Urinary bladder (tissue), 4 donors: ENCODE results near the gene KRTAP10-8. TPM values are rescaled to one million over a fixed set of nuclear protein-coding genes. Genes with fewer than 3 reads are reported as not detected.

Source experiments
- DNase-seq: peaks from one replicate; pipeline ENCODE4 v3.0.0-alpha.2; 2015; ENCODE audit errors: extremely low spot score
- H3K27ac ChIP-seq: one replicate; pipeline ENCODE4 v1.5.1; 2013; ENCODE audit warnings: low read depth, mild to moderate bottlenecking, moderate library complexity
- H3K36me3 ChIP-seq: one replicate; pipeline ENCODE4 v1.6.1; 2013; ENCODE audit warnings: mild to moderate bottlenecking, moderate library complexity; ENCODE audit not compliant: insufficient read depth
- H3K4me1 ChIP-seq: one replicate; pipeline ENCODE4 v1.6.1; 2013; ENCODE audit warnings: mild to moderate bottlenecking, moderate library complexity; ENCODE audit not compliant: insufficient read depth
- H3K4me3 ChIP-seq: one replicate; pipeline ENCODE4 v1.5.1; 2013; ENCODE audit warnings: low read depth, low read length
- WGBS: extraction: QIAGEN DNeasy Blood & Tissue Kit; methylation state at CpG from one replicate; pipeline ENCODE4 v1.1.7; 2013; 5-methylcytosine and 5-hydroxymethylcytosine counted together
- polyA plus RNA-seq: library from polyadenylated mRNA; stranded (reverse); fragments of 200-250 nt; gene quantifications from one replicate; pipeline ENCODE4 v1.2.3, GENCODE V29; 2013
- total RNA-seq: library from RNA; depleted of rRNA; stranded (reverse); fragments of >200 nt; gene quantifications from one replicate; pipeline ENCODE4 v1.2.3, GENCODE V29; 2014
- donor health status: healthy with polysubstance abuse.
- donor health status: healthy.

The KRTAP10-8 gene
- total RNA-seq (not detected), polyA plus RNA-seq (not detected)

- no peak within 1 kb of the TSS for H3K27ac ChIP-seq
- no peak for DNase-seq
- H3K36me3 ChIP-seq, result no peaks in the 10 kb centered on the region
- 87% methylated on average over 8 of the region's 8 CpGs for WGBS
- no peak within 1 kb of the TSS for H3K4me3 ChIP-seq
- no peaks in the 10 kb centered on the region for H3K4me1 ChIP-seq
Measured at GRCh38 chr21:44612029-44612486, at the start of gene KRTAP10-8. Gene KRTAP10-8 (plus strand): TSS chr21:44612079. CDS start chr21:44612101, 22 bp downstream.

GRCh38 chr21:44564099-44564498 lies 47.8 kb upstream of the KRTAP10-8 start:
- no peak for DNase-seq
- Histone ChIP-seq H3K27ac (no peak overlapping the region), H3K36me3 (no peaks in the 10 kb centered on the region), H3K4me1 (no peaks in the 10 kb centered on the region), H3K4me3 (no peak overlapping the region)
- WGBS, result 92% methylated on average over 1 of the region's 1 CpG

GRCh38 chr21:44564886-44565598 lies 46.8 kb upstream of the KRTAP10-8 start:
- Histone ChIP-seq H3K4me3 (no peak overlapping the region), H3K27ac (no peak overlapping the region), H3K4me1 (no peaks in the 10 kb centered on the region), H3K36me3 (no peaks in the 10 kb centered on the region)
- no peak for DNase-seq
- WGBS, result 37% methylated on average over 1 of the region's 1 CpG

GRCh38 chr21:44566403-44566802 lies 45.5 kb upstream of the KRTAP10-8 start:
- no peak for DNase-seq
- no peak overlapping the region for H3K27ac ChIP-seq
- no peaks in the 10 kb centered on the region for H3K4me1 ChIP-seq
- 66% methylated on average over 1 of the region's 1 CpG for WGBS
- H3K4me3 ChIP-seq, result no peak overlapping the region
- H3K36me3 ChIP-seq, result no peaks in the 10 kb centered on the region

GRCh38 chr21:44567481-44568171 lies 44.3 kb upstream of the KRTAP10-8 start:
- no peaks in the 10 kb centered on the region for H3K4me1 ChIP-seq
- no peaks in the 10 kb centered on the region for H3K36me3 ChIP-seq
- 91% methylated on average over 18 of the region's 18 CpGs for WGBS
- H3K27ac ChIP-seq, result no peak overlapping the region
- DNase-seq, result no peak
- H3K4me3 ChIP-seq, result no peak overlapping the region

- no peak overlapping the region for H3K27ac ChIP-seq
- DNase-seq, result no peak
- no peak overlapping the region for H3K4me3 ChIP-seq
- 79% methylated on average over 12 of the region's 12 CpGs for WGBS
- no peaks in the 10 kb centered on the region for H3K4me1 ChIP-seq
- H3K36me3 ChIP-seq, result no peaks in the 10 kb centered on the region
Measured at GRCh38 chr21:44568261-44568660, 43.6 kb upstream of the KRTAP10-8 start.

- DNase-seq, result no peak
Measured at GRCh38 chr21:44568667-44569556, 43.0 kb upstream of the KRTAP10-8 start.

GRCh38 chr21:44569861-44570517 lies 41.9 kb upstream of the KRTAP10-8 start:
- DNase-seq, result no peak
- Histone ChIP-seq H3K36me3 (no peaks in the 10 kb centered on the region), H3K4me1 (no peaks in the 10 kb centered on the region), H3K4me3 (no peak overlapping the region), H3K27ac (no peak overlapping the region)
- 84% methylated on average over 12 of the region's 12 CpGs for WGBS

More at GRCh38 chr21:44568667-44569556, 43.0 kb upstream of the KRTAP10-8 start:
- H3K4me3 ChIP-seq, result no peak overlapping the region
- H3K27ac ChIP-seq, result no peak overlapping the region
- H3K4me1 ChIP-seq, result no peaks in the 10 kb centered on the region
- H3K36me3 ChIP-seq, result no peaks in the 10 kb centered on the region
- WGBS, result 73% methylated on average over 27 of the region's 27 CpGs

GRCh38 chr21:44571296-44571695 lies 40.6 kb upstream of the KRTAP10-8 start:
- Histone ChIP-seq H3K4me1 (no peaks in the 10 kb centered on the region), H3K27ac (no peak overlapping the region), H3K36me3 (no peaks in the 10 kb centered on the region), H3K4me3 (no peak overlapping the region)
- 78% methylated on average over 4 of the region's 4 CpGs for WGBS
- DNase-seq, result no peak

- 90% methylated on average over 40 of the region's 40 CpGs for WGBS
- H3K36me3 ChIP-seq, result no peaks in the 10 kb centered on the region
- no peak overlapping the region for H3K27ac ChIP-seq
- H3K4me3 ChIP-seq, result no peak overlapping the region
- DNase-seq, result no peak
- no peaks in the 10 kb centered on the region for H3K4me1 ChIP-seq
Measured at GRCh38 chr21:44571844-44572782, 39.8 kb upstream of the KRTAP10-8 start.

- no peak overlapping the region for H3K4me3 ChIP-seq
- no peak for DNase-seq
- H3K36me3 ChIP-seq, result no peaks in the 10 kb centered on the region
- 81% methylated on average over 15 of the region's 15 CpGs for WGBS
- H3K27ac ChIP-seq, result no peak overlapping the region
- no peaks in the 10 kb centered on the region for H3K4me1 ChIP-seq
Measured at GRCh38 chr21:44572959-44573583, 38.8 kb upstream of the KRTAP10-8 start.
